Right renal cortex interstitium (tissue), 3 donors: ENCODE results near the gene ZNRD2. TPM values are rescaled to one million over a fixed set of nuclear protein-coding genes. Genes with fewer than 3 reads are reported as not detected.

Experiments used
- DNase-seq, 3 donors: peaks; one replicate each; pipeline ENCODE4 v3.0.0-alpha.2; 2013; ENCODE audit warnings: low read depth in 3 of 3, low spot score in 2 of 3
- polyA plus RNA-seq, 3 donors: library from polyadenylated mRNA; unstranded; fragments of 120-200 nt; gene quantifications; one replicate each; pipeline ENCODE4 v1.2.1, GENCODE V29; 2013; ENCODE audit not compliant: insufficient read length in 3 of 3

The ZNRD2 gene
- polyA plus RNA-seq, 3 donors, result 42.9 to 49.8 (median 43.2) TPM

DNA sequence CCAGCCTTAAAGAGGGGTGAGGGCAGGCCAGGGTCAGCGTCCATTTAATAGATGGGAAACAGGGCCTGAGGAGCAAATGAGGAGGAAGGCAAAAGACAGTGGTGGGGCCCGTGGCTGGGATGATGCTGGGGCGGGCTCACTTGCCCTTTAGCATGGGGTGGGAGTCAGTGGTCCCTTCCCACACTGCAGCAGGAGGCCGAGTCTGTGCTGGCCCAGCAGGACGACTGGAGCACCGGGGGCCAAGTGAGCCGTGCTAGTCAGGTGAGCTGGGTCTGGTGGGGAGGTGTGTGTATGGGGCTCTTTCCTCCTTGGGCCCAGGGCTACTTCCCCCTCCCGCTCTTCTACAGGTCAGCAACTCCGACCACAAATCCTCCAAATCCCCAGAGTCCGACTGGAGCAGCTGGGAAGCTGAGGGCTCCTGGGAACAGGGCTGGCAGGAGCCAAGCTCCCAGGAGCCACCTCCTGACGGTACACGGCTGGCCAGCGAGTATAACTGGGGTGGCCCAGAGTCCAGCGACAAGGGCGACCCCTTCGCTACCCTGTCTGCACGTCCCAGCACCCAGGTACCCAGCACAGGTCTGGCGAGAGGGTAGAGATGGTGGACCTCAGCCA is 32.6 kb upstream of the ZNRD2 start:
- no peak for DNase-seq

DNA sequence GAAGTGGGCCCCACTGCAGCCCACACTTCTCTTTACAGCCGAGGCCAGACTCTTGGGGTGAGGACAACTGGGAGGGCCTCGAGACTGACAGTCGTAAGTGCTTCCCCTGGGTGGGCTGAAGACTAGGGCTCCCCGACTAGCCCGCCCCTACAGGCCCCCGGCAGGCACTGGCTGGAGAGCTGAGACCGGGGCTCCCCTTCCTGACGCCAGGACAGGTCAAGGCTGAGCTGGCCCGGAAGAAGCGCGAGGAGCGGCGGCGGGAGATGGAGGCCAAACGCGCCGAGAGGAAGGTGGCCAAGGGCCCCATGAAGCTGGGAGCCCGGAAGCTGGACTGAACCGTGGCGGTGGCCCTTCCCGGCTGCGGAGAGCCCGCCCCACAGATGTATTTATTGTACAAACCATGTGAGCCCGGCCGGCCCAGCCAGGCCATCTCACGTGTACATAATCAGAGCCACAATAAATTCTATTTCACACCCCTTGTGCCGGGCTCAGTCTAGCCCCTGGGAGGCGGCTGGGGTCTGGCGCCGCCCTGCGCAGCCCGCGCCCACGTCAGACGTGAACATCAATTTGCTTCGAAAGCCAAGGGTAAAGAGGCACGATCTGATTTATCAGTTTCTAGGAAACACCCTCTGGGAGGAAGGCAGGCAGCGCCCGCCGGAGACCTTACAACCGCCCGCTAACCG is 31.9 kb upstream of the ZNRD2 start:
- no peak for DNase-seq

DNA sequence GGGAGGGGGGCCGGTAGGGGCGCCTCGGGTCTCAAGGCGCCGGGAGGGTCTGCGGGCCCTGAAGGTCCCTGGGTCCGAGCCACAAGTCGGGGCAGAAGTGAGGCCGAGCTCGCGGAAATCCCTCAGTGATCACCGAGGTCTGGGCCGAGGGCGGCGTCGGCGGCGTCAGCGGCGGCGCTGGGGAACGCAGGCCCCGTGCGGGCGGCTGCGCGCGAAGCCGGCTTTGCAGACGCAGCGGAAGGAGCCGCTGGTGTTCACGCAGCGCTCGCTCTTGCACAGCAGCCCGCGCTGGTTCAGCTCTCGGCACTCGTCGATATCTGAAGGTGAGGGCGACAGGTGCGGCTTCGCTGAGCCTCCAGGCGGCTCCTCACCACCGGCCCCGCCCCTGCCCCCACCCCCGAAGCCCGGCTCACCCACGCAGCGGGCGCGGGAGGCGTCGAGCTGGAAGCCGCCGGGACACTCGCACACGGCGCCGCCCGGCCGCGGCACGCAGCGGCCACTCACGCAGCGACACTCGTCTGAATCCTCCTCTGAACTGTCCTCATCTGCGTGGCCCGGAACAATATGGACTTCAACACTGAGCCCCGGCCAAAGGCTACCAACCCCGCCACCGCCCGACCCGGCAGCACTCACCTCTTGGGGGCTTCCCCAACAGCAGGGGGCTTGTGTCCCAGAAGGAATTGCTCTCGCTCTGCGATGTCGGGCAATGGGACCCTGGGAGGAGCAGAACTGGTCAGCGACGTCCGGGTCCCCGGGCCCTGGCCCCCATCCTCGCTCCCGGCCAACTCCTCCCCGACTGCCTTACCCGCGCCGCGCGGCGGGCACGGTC is 31.1 kb upstream of the ZNRD2 start:
- no peak for DNase-seq

DNA sequence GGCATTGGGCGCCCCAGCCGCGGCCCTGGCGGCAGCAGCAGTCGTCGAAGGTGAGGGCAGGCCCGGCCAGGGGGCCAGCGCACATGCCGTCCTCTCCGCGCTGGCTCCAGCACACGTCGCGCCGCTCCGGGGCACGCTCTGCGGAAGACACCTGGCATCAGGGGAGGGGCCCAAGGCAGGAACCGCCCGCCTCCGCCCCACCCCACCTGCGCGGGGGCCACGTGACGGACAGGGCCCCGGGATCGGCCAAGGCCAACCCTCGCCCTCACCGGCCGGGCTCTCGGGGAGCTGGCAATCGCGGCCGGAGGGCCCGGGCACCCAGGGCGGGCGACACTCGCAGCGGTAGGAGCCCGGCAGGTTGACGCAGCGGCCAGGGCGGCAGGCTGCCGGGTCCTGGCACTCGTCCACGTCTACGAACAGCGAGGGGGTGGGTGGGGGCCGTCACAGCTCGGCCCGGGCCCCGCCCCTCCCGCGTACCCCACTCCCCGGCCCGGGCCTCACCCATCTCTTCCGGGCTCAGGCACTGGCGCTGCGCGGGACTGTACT is 30.5 kb upstream of the ZNRD2 start:
- DNase-seq, result no peak

DNA sequence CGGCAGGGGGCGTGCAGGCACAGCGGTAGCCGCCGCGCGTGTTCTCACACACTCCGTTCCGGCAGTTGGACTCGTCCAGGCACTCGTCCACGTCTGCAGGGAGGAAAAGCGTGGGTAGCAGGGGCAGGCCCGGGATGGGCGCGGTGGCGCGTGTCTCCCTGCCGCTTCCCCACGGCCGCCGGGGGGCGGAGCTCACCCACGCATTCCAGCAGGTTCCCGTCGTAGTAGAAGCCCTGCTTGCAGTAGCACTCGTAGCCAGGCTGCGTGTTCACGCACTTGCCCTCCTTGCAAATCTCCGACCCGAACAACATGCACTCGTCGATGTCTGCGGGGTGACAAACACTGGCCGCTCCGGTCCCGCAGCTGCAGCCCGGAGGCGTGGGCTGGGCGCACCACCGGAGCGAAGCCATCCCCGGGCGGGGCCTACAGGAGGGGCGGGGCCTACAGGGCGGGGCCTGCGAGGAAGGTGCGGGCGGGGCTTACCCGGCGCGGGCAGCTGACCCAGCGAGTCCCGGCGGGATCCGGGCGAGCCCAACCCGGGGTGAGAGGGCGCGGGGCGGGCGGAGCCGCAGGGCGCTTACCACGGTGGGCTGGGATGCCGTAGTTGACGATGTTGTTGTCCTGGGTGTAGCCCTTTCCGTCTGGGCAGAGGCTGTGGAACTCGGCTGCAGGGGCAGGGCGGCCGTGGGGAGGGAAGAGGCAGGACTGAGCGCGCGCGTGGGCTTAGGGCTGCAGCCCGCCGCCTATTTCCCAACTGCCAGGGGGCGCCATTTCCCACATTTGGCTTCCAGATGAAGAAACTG is 29.8 kb upstream of the ZNRD2 start:
- no peak for DNase-seq

DNA sequence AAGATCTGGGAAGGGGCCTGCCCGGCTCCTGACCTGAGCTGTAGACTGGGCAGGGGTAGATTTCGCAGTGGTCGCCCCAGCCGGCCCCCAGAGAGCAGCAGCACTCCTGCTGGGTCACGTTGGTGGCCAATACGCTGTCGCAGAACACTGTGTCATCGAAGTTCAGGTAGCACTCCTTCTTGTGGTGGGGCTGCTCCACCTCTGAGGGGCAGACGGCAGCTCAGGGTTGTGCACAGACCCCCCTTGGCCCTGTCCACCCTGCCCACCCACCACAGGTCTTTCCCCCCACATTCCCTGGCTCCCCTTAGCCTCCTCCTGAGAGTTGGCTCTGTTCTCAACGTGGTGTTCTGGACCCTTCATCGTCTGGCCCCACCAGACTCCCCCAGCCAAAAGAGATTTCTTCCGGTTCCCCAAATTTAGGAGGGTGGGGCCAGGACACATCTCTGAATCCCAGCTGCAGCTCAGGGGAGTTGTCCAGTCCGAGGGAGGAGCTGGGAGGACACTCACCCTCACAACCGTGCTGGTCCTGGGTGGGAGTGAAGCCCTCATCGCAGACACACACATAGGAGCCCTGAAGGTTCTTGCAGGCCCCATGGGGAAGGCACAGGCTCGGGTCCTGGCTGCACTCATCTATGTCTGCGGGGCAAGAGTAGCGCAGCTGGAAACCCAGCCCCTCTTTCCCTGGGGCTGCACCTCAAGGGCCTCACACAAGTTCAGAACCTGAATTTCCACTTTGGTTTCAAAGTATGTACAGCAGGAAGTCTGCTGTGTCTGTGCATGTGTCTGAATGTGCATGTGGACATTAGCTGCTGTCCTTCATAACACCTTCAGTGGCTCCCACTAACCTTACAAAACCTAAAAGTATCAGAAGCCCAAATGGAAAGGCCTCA is 28.9 kb upstream of the ZNRD2 start:
- DNase-seq, result no peak

DNA sequence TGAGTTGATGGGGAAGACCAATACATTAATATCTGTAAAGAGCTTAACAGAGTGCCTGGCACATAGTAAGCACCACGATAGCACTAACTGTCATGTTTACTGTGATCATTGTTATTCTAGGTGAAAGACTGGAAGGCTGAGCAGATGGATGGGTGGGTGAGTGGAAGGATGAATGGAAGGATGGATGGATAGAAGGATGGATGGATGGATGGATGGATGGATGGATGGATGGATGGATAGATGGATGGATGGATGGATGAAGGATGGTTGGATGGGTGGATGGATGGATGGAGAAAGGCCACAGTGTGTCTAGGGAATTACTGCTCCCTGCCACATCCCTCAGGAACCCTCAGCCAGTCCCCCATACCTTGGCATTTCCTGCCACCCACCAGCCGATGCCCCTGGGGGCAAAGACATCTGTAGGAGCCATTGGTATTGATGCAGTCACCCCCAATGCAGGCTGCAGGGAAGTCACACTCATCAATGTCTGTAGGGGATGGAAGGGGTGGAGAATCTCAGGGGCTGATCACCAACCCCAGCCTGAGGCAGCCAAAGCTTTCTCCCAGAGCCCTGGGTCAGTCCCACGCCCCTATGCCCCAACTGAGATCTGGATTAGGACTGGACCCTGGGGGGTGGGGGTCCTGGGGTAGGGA is 27.4 kb upstream of the ZNRD2 start:
- no peak for DNase-seq

DNA sequence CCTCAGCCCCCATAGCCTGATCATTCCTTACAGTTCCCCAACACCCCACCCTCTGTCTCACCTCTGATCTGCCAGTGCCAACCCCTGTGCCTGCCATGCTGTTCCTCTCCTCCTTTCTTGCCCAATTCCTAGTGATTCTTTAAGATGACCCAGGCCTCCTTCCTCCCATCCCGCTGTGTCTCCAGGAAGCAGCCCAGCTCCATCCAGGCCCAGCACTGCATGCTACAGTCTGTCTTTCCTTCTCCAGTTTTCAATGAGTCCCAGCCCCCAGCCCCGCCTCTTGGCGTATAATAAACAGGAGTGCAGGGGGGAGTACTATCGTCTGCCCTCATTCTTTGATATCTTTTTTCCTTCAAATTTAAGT is 24.4 kb upstream of the ZNRD2 start:
- DNase-seq, result no peak

DNA sequence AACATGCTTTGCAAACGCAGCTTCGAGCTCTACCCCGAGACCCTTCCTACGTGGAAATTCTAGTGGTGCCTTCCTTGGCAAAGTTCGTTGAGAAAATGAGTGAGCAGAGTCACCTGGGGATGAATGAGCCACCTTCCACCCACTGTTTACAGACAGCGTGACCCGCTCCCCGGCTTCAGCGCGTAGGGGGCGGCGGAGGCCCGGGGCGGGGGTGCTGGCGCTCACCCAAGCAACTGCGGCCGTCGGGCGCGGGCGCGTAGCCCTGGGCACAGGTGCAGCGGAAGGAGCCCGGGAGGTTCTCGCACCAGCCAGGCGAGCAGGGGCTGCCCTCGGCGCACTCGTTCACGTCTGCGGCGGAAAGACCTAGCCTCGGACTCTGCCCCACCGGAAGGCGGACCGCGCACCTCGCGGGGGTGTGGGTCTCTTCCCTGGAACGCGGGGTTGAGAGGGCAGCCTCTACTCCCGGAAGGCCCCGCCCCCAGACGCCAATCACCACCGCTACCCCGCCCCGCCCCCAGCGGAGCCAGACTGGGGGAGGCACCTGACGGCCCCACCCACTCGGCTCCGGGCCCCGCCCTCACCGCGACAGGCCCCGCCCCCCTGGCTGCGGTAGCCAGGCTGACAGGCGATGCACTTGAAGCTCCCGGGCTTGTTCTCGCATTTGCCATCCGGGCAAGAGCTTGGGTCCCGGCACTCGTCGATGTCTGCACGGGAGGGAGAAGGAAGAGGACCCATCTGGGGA is 23.9 kb upstream of the ZNRD2 start:
- DNase-seq, result no peak

DNA sequence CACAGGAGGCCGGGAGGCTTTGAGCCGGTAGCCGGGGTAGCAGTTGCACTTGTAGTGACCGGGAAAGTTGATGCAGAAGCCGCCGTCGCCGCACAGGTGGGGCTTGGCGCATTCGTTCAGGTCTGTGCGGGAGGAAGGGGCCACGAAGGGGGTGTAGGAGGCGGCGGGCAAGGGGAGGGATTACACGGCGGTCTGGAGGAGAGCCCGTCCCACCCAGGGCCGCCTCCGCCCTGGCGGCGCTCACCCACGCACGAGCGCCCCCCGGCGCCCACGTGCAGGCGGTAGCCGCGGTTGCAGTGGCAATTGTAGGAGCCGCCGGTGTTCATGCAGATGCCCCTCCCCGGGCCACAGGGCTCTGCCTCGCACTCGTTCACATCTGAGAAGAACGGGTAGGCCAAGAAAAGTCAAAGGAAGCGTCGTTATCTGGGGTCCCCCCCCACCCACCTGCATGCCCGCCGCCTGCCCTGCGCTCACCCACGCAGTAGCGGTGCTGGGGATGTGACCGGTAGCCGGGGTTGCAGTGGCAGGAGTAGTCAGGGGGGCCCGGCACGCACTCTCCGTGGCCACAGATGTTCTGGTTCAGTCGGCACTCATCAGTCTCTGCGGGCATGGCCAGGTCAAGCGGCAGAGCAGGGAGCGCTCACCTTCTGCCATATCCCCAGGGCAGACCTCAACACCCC is 22.7 kb upstream of the ZNRD2 start:
- no peak for DNase-seq

DNA sequence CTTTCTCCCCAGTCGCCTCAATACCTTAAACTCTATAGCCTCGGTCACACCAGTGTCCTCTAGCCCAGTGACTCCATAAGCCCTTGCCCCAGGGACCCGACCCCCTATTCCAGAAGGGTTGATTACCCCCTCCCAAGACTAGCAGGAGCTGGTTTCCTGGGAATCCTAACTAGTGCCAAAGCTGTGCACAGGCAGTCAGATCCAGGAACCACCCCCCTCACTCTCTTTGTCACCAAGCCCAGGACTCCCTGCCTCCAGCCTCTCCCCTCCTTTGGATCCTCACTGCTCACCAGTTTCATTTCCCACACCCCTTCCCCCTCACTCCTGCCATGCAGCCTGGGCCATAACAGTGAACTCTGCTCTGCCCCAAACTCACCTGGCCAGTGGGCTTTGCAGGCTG is 21.9 kb upstream of the ZNRD2 start:
- no peak for DNase-seq

DNA sequence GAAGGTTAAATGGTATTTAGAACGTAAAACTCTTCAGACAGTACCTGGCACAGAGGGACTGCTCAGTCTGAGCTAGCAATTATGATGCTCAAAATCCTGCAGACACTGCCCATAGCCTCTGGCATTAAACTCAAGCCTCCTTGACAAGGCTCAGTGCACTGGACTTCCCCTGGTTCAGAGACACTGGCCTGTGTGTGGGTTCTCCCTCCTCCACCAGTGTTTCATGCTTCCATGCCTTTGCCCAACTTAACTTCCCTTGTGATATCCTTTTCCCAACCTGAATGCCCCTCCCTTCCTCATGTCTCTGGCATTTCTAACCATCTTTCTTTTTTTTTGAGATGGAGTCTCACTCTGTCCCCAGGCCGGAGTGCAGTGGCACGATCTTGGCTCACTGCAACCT is 21.2 kb upstream of the ZNRD2 start:
- DNase-seq, result no peak

DNA sequence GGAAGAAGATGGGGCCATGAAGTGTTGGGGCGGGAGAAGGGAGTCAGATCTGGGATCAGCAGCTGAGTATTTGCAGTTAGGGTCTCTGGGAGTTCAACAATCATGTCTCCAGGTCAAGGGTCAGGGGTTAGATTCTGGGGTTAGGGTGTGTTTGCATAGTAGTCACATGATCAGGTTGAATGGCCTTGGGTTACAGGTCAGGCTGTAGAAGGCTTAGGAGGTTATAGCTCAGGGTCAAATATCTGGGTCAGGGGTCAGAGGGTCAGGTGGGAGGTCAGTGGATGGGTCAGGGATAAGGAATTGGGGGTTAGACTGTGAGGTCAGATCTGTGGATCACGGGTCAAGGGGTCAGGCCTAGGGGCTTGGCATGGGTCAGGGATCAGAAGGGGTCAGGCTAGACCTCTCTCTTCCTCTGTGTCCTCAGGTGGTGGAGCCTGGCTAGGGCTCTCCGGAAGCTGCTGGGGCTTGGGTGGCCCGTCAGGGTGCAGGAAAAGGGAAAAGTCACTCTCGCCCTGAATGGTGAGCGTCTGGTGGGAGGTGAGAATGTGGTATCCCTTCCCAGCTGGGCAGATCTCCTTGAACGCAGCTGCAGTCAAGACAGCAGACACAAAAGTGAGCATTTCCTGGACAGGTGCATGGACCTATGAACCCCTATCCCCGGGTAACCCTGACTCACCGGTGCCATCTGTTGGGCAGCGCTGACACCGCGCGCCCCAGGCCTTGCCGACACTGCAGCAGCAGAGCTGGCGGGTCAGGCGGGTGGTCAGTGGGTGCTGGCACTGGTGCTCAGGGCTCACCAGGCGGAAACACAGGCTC is 18.5 kb upstream of the ZNRD2 start:
- DNase-seq, result no peak

DNA sequence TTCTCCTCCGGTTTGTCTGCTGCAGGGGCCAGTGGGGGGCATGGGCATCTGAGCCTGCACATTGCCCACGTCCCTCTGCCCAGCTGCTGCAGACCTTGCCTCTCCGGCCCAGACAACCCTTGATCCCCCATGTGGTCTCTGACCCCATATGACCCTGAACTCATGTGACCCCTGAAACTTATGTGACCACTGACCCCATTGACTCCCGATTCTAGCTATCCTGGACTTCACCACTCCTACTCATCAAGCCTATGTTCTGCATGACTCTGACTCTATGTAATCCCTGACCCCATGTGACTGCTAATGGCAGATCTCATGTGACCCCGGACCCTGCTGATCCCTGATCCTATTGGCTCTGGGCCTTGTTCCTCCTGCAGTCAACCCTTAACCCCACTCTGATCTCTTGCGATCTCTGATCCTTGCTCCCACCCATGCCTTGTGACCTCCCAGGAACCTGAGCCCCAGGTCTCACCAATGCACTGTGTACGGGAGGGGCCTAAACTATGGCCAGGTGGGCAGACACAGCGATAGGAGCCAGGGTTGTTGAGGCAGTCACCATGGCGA is 17.8 kb upstream of the ZNRD2 start:
- no peak for DNase-seq

DNA sequence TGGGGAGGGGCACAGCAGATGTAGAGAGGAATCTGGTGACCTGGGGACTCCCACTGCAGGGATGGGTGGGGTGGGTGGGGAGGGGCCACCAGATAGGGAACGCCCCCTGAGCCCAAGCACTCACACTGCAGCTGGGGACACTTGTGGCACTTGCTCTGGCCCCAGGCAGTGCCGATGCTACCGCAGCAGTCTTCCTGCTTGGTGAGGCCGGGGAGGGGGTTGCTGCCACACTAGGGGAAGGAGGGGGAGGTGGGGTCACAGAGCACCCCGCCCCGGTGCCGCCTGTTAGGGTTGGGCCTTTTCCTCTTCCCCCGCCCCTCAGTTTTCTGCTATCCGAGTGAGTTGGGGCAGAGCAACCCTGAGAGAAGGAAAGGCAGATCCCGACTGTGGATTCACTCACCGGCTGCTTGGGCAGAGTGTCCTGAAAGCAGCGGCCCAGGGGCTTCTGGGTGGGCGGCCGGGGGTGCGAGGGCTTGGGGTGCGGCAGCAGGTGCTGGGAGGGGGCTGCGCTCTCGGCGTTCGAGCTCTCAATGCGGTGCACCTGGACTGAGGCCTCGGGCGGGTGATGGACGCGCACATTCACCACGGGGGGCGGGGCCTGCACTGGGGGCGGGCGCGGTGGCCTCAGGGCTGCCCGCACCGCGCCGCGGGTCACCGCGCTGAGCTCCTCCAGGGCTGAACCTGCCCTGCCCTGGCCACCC is 16.8 kb upstream of the ZNRD2 start:
- DNase-seq, result no peak

DNA sequence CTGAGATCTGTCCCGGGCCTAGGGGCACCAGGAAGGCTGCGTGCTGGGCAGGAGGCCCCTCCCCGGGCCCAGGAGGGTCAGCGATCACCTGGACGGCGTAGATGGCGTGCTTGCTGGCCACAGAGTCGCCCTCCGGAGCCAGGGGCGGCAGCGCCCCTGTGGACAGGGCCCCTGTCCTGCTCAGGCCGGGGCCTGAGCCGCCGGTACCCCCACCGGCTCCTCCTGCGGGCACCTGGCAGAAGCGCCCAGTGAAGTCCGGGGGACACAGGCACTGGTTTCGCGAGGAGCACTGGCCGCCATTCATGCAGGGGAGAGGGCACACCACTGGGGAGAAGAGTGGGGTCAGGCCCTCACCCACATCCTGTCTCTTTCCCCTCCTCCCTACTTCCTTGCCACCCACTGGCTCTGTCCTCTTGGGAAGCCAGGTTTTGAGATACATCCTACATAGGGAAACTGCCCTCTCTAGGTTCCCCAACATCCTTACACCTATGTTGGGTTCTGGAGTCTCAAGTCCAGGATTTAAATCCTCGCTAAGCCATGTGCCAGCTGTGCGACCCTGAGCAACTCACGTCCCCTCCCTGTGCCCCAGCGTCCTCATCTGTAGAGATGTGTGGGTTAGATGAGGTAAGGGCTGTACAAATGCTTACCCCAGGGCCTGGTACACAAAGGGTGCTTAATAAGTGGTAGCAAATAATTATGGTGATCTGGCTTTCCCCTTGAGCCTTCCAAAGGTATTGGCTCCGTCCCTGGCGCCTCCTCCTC is 16.0 kb upstream of the ZNRD2 start:
- no peak for DNase-seq
